Mesendoderm (in vitro differentiated cells): Measurements from ENCODE around the gene MARF1.

Source experiments
- DNase-seq: peaks from one replicate; pipeline ENCODE4 v3.0.0; 2013
- H2AK5ac ChIP-seq: 2 replicates; pipeline ENCODE4 v1.6.1; 2013; ENCODE audit warnings: low read length, inconsistent platforms
- H2BK120ac ChIP-seq: 2 replicates; pipeline ENCODE4 v1.6.1; 2013; ENCODE audit warnings: low read depth, mild to moderate bottlenecking, low read length, moderate library complexity, mixed read lengths
- H2BK15ac ChIP-seq: replicated peaks from 2 replicates; pipeline ENCODE4 v1.6.1; 2013; ENCODE audit warnings: low read depth, mild to moderate bottlenecking, moderate library complexity
- H2BK5ac ChIP-seq: 2 replicates; pipeline ENCODE4 v1.6.1; 2013; ENCODE audit warnings: low read length, inconsistent platforms
- H3K18ac ChIP-seq: 2 replicates; pipeline ENCODE4 v1.6.1; 2013; ENCODE audit warnings: mild to moderate bottlenecking, low read length, mixed read lengths
- H3K23ac ChIP-seq: one replicate; pipeline ENCODE4 v1.6.1; 2013; ENCODE audit warnings: low read length
- H3K27ac ChIP-seq: 2 replicates; pipeline ENCODE4 v1.5.1; 2013; ENCODE audit warnings: low read depth, mild to moderate bottlenecking, inconsistent platforms, low read length, moderate library complexity
- H3K27me3 ChIP-seq: 2 replicates; pipeline ENCODE4 v1.6.1; 2013; ENCODE audit warnings: low read length, control low read depth, mild to moderate bottlenecking, inconsistent platforms; ENCODE audit not compliant: insufficient read depth, poor library complexity
- H3K36me3 ChIP-seq: 2 replicates; pipeline ENCODE4 v1.6.1; 2013; ENCODE audit warnings: low read length, inconsistent platforms; ENCODE audit not compliant: control insufficient read depth, insufficient read depth
- H3K4ac ChIP-seq: one replicate; pipeline ENCODE4 v1.6.1; 2013; ENCODE audit warnings: low read depth, mild to moderate bottlenecking, low read length, moderate library complexity
- H3K4me1 ChIP-seq: 2 replicates; pipeline ENCODE4 v1.6.1; 2013; ENCODE audit warnings: low read depth, low read length, inconsistent platforms; ENCODE audit not compliant: control insufficient read depth
- H3K4me2 ChIP-seq: 2 replicates; pipeline ENCODE4 v1.6.1; 2013; ENCODE audit warnings: low read length
- H3K4me3 ChIP-seq: 2 replicates; pipeline ENCODE4 v1.5.1; 2013; ENCODE audit warnings: mild to moderate bottlenecking, low read length
- H3K56ac ChIP-seq: one replicate; pipeline ENCODE4 v1.6.1; 2013; ENCODE audit warnings: low read length
- H3K79me1 ChIP-seq: 2 replicates; pipeline ENCODE4 v1.6.1; 2013; ENCODE audit warnings: low read length, inconsistent platforms
- H3K79me2 ChIP-seq: 2 replicates; pipeline ENCODE4 v1.6.1; 2013; ENCODE audit warnings: mild to moderate bottlenecking, low read length; ENCODE audit not compliant: control insufficient read depth, insufficient read depth
- H3K9ac ChIP-seq: 2 replicates; pipeline ENCODE4 v1.6.1; 2013; ENCODE audit warnings: low read length, inconsistent platforms
- H4K5ac ChIP-seq: one replicate; pipeline ENCODE4 v1.6.1; 2013; ENCODE audit warnings: low read length
- H4K8ac ChIP-seq: one replicate; pipeline ENCODE4 v1.6.1; 2013; ENCODE audit warnings: low read depth, mild to moderate bottlenecking, control low read depth, low read length, moderate library complexity
- WGBS: extraction: QIAGEN DNeasy Blood & Tissue Kit; methylation state at CpG from one replicate; pipeline ENCODE4 v1.1.7; 2013; ENCODE audit warnings: low lambda C conversion rate, missing lambda C conversion rate; ENCODE audit not compliant: insufficient coverage; ENCODE audit errors: extremely low coverage; 5-methylcytosine and 5-hydroxymethylcytosine counted together

The MARF1 gene

DNA sequence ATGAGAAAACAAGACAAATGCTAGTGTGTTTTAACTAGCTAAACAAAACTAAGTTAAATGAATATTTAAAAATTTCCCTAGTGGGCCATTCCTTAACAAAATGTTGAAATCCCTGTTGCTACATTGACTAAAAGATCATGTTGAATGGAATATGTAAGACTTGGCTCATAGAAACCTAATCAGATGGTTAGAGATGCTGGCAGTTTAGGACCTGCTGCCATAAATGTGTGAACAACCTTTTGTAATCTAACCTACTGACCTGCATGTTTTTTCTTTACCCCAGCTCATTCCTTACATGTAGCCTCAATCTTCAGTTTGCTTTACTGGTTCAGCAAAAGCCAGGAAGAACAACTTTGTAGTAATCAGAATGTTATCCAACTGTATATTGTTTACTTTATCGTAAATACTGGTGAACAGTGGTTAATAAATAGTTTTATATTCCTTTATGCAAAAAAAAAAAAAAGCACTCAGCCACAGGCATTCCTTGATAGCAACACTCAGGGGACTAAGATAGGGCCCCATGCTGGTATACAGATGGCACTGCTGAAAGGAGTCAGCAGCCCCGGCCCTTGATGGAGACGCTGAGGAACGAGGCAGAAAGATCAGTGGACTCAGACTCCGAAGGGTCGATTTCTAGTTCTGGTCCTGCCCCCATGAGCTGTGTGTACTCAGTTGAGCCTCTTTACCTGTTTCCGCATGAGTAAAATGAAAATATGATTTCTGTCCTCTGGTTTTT lies 78.2 kb downstream of the MARF1 start:
- Histone ChIP-seq H3K56ac (no peak overlapping the region), H4K8ac (no peak overlapping the region), H3K18ac (no peak overlapping the region), H3K27me3 (no peaks in the 10 kb centered on the region), H3K9ac (no peak overlapping the region), H3K36me3 (no peaks in the 10 kb centered on the region), H3K4me2 (no peak overlapping the region), H2AK5ac (no peak overlapping the region), H3K27ac (no peak overlapping the region), H3K4me1 (no peaks in the 10 kb centered on the region), H2BK5ac (no peak overlapping the region), H4K5ac (no peak overlapping the region), H3K23ac (no peak overlapping the region), H3K79me2 (no peaks in the 10 kb centered on the region), H3K4ac (no peak overlapping the region), H2BK15ac (no peak overlapping the region), H3K79me1 (no peaks in the 10 kb centered on the region), H2BK120ac (no peak overlapping the region), H3K4me3 (no peak overlapping the region)
- WGBS, result no CpG with 5 or more reads among the region's 7 CpGs
- DNase-seq, result no peak

DNA sequence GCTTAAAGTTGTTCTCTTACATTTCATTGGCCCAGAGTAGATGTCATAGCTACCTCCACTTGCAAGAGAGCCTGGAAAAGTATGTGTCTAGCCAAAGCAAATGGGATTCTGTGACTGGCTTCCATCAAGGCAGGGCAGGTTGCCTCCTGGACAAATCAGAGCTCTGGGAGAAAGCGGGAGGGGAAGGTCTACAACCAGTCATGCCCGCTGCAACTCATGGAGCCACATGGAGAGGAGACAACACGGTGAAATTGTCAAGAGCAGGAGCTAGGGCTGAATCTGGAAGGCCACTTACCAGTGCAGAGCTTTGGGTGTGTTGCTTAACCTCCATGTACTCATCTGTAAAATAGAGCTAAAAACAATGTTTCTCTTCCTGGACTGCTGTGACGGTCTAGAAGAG lies 83.8 kb downstream of the MARF1 start:
- Histone ChIP-seq H3K4me3 (no peak overlapping the region), H4K5ac (no peak overlapping the region), H3K9ac (no peak overlapping the region), H3K27me3 (no peaks in the 10 kb centered on the region), H3K27ac (no peak overlapping the region), H2BK5ac (no peak overlapping the region), H3K4ac (no peak overlapping the region), H3K4me1 (no peaks in the 10 kb centered on the region), H3K23ac (no peak overlapping the region), H3K36me3 (no peaks in the 10 kb centered on the region), H3K79me2 (no peaks in the 10 kb centered on the region), H2BK120ac (no peak overlapping the region), H3K18ac (no peak overlapping the region), H2AK5ac (no peak overlapping the region), H3K56ac (no peak overlapping the region), H4K8ac (no peak overlapping the region), H3K4me2 (no peak overlapping the region), H3K79me1 (no peaks in the 10 kb centered on the region), H2BK15ac (no peak overlapping the region)
- no peak for DNase-seq
- no CpG with 5 or more reads among the region's 4 CpGs for WGBS

DNA sequence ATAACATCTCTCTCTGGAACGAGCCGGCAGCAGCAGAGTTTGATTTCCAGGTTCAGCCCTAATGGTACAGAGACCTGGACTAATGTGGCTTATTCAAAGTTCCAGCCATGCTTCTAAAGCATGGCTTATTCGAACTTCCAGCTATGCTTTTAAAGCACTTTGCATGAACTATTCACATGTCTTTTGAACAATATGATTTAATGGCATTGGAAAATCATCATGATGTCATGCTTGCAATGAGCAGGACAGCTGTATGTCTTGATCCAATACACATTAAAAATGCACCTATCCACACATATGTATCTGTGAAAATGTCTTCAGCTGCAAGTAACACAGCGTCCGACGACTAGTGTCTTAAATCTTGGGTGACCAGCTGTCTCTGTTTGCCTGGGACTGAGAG lies 85.7 kb downstream of the MARF1 start:
- WGBS, result no CpG with 5 or more reads among the region's 6 CpGs
- H2BK120ac ChIP-seq, result no peak overlapping the region

DNA sequence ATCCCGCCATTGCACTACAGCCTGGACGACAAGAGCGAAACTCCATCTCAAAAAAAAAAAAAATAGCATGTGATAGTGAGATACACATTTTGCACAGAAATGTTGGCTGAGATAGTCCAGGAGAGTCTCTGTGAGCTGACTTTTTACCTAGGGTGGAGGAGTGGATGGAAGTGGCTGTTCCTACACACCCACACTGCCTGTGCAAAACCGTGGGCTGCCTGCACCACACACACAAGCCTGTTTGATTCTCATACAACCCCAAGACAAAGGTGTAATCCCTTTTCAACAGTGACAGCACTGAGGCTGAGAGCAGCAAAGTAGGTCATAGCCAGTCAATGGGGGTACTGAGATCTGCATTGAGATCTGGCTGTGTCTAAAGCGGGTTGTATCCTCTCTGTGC lies 86.8 kb downstream of the MARF1 start:
- Histone ChIP-seq H3K9ac (no peak overlapping the region), H3K4me3 (no peak overlapping the region), H2BK15ac (no peak overlapping the region), H2BK5ac (no peak overlapping the region), H3K27ac (no peak overlapping the region), H3K4me1 (no peaks in the 10 kb centered on the region), H3K56ac (no peak overlapping the region), H2BK120ac (no peak overlapping the region), H3K79me1 (no peaks in the 10 kb centered on the region), H4K8ac (no peak overlapping the region), H3K23ac (no peak overlapping the region), H3K36me3 (no peaks in the 10 kb centered on the region), H3K4me2 (no peak overlapping the region), H3K27me3 (no peaks in the 10 kb centered on the region), H2AK5ac (no peak overlapping the region), H3K79me2 (no peaks in the 10 kb centered on the region), H4K5ac (no peak overlapping the region), H3K4ac (no peak overlapping the region), H3K18ac (no peak overlapping the region)
- DNase-seq, result no peak
- WGBS, result no CpG with 5 or more reads among the region's 5 CpGs

More for the DNA sequence above, 85.7 kb downstream of the MARF1 start:
- Histone ChIP-seq H3K9ac (no peak overlapping the region), H2BK15ac (no peak overlapping the region), H3K79me1 (no peaks in the 10 kb centered on the region), H2AK5ac (no peak overlapping the region), H3K27ac (no peak overlapping the region), H3K18ac (no peak overlapping the region), H3K56ac (no peak overlapping the region), H4K5ac (no peak overlapping the region), H3K4me2 (no peak overlapping the region), H3K79me2 (no peaks in the 10 kb centered on the region), H3K23ac (no peak overlapping the region), H3K36me3 (no peaks in the 10 kb centered on the region), H3K4me3 (no peak overlapping the region), H3K4me1 (no peaks in the 10 kb centered on the region), H4K8ac (no peak overlapping the region), H3K27me3 (no peaks in the 10 kb centered on the region), H2BK5ac (no peak overlapping the region), H3K4ac (no peak overlapping the region)
- no peak for DNase-seq

DNA sequence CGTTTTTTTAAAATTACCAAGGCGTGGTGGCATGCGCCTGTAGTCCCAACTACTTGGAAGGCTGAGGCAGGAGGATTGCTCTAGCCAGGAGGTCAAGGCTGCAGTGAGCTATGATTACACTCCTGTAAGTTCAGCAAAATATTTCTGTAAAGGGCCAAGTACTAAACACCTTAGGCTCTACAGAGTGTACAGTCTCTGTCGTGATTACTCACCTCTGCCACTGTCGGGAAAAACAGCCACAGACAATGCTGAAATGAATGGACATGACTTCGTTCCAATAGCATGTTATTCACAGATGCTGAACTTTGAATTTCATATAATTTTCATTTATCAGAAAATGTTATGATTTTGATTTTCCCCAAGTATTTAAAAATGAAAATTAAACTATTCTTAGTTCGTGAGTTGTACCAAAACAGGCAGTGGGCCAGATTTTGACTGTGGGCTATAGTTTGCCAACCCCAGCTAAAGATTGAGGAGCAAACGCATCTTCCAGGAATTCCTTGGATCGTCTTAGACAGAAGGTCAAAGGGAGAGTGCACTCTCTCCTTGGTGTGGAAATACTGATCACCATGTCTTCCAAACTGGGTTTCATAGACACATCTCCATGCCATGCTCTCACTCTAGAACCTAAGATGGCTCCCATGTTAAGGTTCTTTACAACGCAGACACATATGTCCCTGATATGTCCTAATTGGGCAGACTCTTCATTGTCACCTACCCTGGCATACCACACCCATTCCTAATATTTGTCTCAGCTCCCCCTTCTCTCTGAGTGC lies 89.5 kb downstream of the MARF1 start:
- Histone ChIP-seq H3K18ac (no peak overlapping the region), H2BK120ac (no peak overlapping the region), H2AK5ac (no peak overlapping the region), H3K9ac (no peak overlapping the region), H2BK15ac (no peak overlapping the region), H3K56ac (no peak overlapping the region), H4K5ac (no peak overlapping the region), H4K8ac (no peak overlapping the region), H3K27me3 (no peaks in the 10 kb centered on the region), H3K36me3 (no peaks in the 10 kb centered on the region), H3K79me2 (no peaks in the 10 kb centered on the region), H3K4me3 (no peak overlapping the region), H3K27ac (no peak overlapping the region), H3K4me1 (no peaks in the 10 kb centered on the region), H3K4ac (no peak overlapping the region), H3K79me1 (no peaks in the 10 kb centered on the region), H2BK5ac (no peak overlapping the region), H3K4me2 (no peak overlapping the region), H3K23ac (no peak overlapping the region)
- no peak for DNase-seq
- WGBS, result no CpG with 5 or more reads among the region's 10 CpGs
